Thyroid gland (tissue), 4 donors: ENCODE measurements around the gene DCUN1D4. TPM values are rescaled to one million over a fixed set of nuclear protein-coding genes. Genes with fewer than 3 reads are reported as not detected.

Experiments used
- DNase-seq, 2 donors: peaks; one replicate each; pipeline ENCODE4 v3.0.0-alpha.2; 2019
- H3K27ac ChIP-seq, 3 donors: fragments of 200-600 bp; sonication (generic); 1 replicate in 2 of 3; 2 replicates in 1 of 3; pipeline ENCODE4 v1.5.1; 2016 to 2019; ENCODE audit warnings: mild to moderate bottlenecking in 1 of 3, moderate library complexity in 1 of 3
- H3K27me3 ChIP-seq: fragments of 200-600 bp; sonication (generic); one replicate; pipeline ENCODE4 v1.5.1; 2019
- H3K36me3 ChIP-seq, 2 donors: fragments of 200-600 bp; sonication (generic); one replicate each; pipeline ENCODE4 v1.5.1; 2016 to 2019
- H3K4me1 ChIP-seq, 2 donors: fragments of 200-600 bp; sonication (generic); one replicate each; pipeline ENCODE4 v1.5.1; 2017 to 2019
- H3K4me3 ChIP-seq, 3 donors: fragments of 200-600 bp; sonication (generic); replicated peaks in 1 of 3; 1 replicate in 2 of 3; 2 replicates in 1 of 3; pipeline ENCODE4 v1.5.1; 2016; ENCODE audit warnings: mild to moderate bottlenecking in 1 of 3
- H3K9me3 ChIP-seq: fragments of 200-600 bp; sonication (generic); one replicate; pipeline ENCODE4 v1.5.1; 2017
- POLR2A ChIP-seq, 2 donors: fragments of 450-650 bp; IDR thresholded peaks; one replicate each; pipeline ENCODE4 v1.6.1; 2017; ENCODE audit warnings: antibody characterized with exemption in 2 of 2, mild to moderate bottlenecking in 2 of 2, moderate library complexity in 1 of 2
- WGBS, 2 donors: methylation state at CpG; one replicate each; pipeline ENCODE4 v1.1.5; 2017; 5-methylcytosine and 5-hydroxymethylcytosine counted together
- intact Hi-C: fragments of 100-400 bp; cut with DNase I; formaldehyde crosslinking; loops from one replicate; pipeline ENCODE4 v1.15.1; 2023
- total RNA-seq, 4 donors: library from RNA; depleted of rRNA; stranded (reverse); fragments of >200 nt; gene quantifications; one replicate each; pipeline ENCODE4 v1.2.3, GENCODE V29; 2016
- TF ChIP-seq, protein P1 (sequence below), 6 experiments: fragments of 200-600 bp in 3 of 6; fragments of 450-650 bp in 3 of 6; sonication (generic) in 3 of 6; IDR thresholded peaks; one replicate each; pipeline ENCODE4 v1.5.1; 2016 to 2019; ENCODE audit warnings: antibody characterized with exemption in 6 of 6, mild to moderate bottlenecking in 2 of 6, inconsistent platforms in 1 of 6, moderate library complexity in 1 of 6

The DCUN1D4 gene
- total RNA-seq, 4 donors from 2014 or later: 44.6 to 81.4 (median 51.7) TPM

DNA sequence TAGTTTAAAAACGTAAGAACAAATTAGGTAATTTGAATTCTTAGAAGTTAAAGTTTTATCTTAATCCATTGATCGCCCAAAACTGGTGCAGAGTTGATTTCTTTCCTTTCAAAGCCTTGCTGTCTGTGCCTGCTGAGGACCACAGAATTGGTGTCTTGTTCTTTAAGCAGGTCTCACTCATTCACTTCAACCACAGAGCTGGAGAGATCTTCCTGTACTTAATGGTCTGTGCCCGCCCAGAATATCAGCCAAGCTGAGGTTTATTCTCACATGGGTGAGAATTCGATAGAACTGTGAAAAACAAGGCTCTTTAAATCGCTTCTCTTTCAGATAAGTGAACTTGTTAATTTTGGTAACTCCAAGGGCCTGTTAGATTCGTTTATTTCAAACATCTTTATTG is 31.6 kb downstream of the DCUN1D4 start:
- Histone ChIP-seq H3K36me3 (peaks cover 20 to 31% of the 10 kb centered on the region in 2 donors), H3K4me3 (no peak overlapping the region), H3K9me3 (no peaks in the 10 kb centered on the region), H3K4me1 (no peaks in the 10 kb centered on the region), H3K27ac (no peak overlapping the region), H3K27me3 (no peaks in the 10 kb centered on the region)
- WGBS, 2 donors: 91 to 96% methylated on average over 6 of the region's 6 CpGs
- intact Hi-C loops: no loop called here
- DNase-seq: no peak
- no peak for TF ChIP-seq POLR2A (IDR thresholded peaks at IDR 0.05)
- TF ChIP-seq, protein P1, sequence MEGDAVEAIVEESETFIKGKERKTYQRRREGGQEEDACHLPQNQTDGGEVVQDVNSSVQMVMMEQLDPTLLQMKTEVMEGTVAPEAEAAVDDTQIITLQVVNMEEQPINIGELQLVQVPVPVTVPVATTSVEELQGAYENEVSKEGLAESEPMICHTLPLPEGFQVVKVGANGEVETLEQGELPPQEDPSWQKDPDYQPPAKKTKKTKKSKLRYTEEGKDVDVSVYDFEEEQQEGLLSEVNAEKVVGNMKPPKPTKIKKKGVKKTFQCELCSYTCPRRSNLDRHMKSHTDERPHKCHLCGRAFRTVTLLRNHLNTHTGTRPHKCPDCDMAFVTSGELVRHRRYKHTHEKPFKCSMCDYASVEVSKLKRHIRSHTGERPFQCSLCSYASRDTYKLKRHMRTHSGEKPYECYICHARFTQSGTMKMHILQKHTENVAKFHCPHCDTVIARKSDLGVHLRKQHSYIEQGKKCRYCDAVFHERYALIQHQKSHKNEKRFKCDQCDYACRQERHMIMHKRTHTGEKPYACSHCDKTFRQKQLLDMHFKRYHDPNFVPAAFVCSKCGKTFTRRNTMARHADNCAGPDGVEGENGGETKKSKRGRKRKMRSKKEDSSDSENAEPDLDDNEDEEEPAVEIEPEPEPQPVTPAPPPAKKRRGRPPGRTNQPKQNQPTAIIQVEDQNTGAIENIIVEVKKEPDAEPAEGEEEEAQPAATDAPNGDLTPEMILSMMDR (IDR thresholded peaks at IDR 0.05): no peak

- 91 to 95% methylated on average over 2 of the region's 2 CpGs for WGBS, 2 donors
- TF ChIP-seq, protein P1 (IDR thresholded peaks at IDR 0.05): no peak
- TF ChIP-seq POLR2A (IDR thresholded peaks at IDR 0.05): no peak
- peaks cover 32 to 35% of the 10 kb centered on the region in 2 donors for H3K36me3 ChIP-seq
- H3K9me3 ChIP-seq: no peaks in the 10 kb centered on the region
- intact Hi-C loops: no loop called here
- no peaks in the 10 kb centered on the region for H3K4me1 ChIP-seq
- no peaks in the 10 kb centered on the region for H3K27me3 ChIP-seq
- no peak overlapping the region for H3K27ac ChIP-seq
- H3K4me3 ChIP-seq: no peak overlapping the region
- DNase-seq: no peak
These were observed 35.5 kb downstream of the DCUN1D4 start for GRCh38 chr4:51878431-51878830.

GRCh38 chr4:51880016-51880915 is 37.3 kb downstream of the DCUN1D4 start:
- intact Hi-C loops: no loop called here
- H3K27ac ChIP-seq: no peak overlapping the region
- H3K4me1 ChIP-seq: no peaks in the 10 kb centered on the region
- H3K9me3 ChIP-seq: no peaks in the 10 kb centered on the region
- peaks cover 18 to 27% of the 10 kb centered on the region in 2 donors for H3K36me3 ChIP-seq
- no peak for DNase-seq
- H3K27me3 ChIP-seq: no peaks in the 10 kb centered on the region
- TF ChIP-seq POLR2A (IDR thresholded peaks at IDR 0.05): no peak
- TF ChIP-seq, protein P1 (IDR thresholded peaks at IDR 0.05): no peak
- H3K4me3 ChIP-seq: no peak overlapping the region
- 96 to 97% methylated on average over 9 of the region's 9 CpGs for WGBS, 2 donors

DNA sequence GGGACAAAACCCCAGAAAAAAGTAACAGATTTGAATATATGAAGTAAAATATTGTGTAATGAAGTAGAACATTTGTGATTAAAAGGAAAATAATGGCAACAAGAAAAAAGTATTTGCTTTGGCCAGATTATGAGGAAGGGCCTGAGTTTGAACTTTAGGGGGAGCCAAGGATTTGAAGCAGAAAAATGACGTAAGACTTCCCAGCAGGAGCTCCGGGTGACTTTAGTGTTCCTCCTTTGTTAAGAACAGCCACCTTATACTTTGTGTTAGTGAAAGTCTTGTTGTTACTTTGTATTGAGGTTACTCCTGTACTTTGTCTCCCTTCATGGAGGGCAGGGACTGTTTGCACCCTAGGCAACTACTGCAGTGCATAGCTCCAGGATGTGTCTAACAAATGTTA is 41.1 kb downstream of the DCUN1D4 start:
- TF ChIP-seq POLR2A (IDR thresholded peaks at IDR 0.05): no peak
- TF ChIP-seq, protein P1 (IDR thresholded peaks at IDR 0.05): no peak
- no peak for DNase-seq
- WGBS, 2 donors: 80 to 86% methylated on average over 2 of the region's 2 CpGs
- no peak overlapping the region for H3K4me3 ChIP-seq
- H3K27me3 ChIP-seq: no peaks in the 10 kb centered on the region
- no peaks in the 10 kb centered on the region for H3K9me3 ChIP-seq
- no peak overlapping the region for H3K27ac ChIP-seq
- H3K36me3 ChIP-seq: peaks cover 25 to 26% of the 10 kb centered on the region in 2 donors
- intact Hi-C loops: no loop called here
- no peaks in the 10 kb centered on the region for H3K4me1 ChIP-seq

DNA sequence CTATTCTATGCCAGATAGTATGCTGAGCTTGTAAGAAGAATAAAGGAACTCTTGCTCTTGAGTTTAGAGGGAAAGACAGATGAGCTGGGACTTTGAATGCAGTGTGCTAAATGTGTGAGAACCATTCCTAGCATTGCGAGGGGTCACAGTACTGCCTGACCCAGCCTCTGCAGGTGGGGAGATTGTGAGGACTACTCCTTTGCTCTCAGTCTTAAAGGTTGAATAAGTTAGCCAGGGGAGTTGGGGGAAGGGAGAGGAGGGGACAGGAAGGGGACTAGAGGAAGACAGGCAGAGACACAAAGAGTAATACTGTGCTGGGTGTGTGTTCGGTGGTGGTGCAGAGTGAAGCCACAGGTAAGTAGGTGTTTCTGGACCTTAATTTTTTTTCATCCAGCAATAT is 41.7 kb downstream of the DCUN1D4 start:
- H3K27me3 ChIP-seq: no peaks in the 10 kb centered on the region
- no peak for DNase-seq
- peaks cover 25% of the 10 kb centered on the region in 2 donors for H3K36me3 ChIP-seq
- H3K4me1 ChIP-seq: no peaks in the 10 kb centered on the region
- no peak overlapping the region for H3K27ac ChIP-seq
- H3K9me3 ChIP-seq: no peaks in the 10 kb centered on the region
- TF ChIP-seq POLR2A (IDR thresholded peaks at IDR 0.05): no peak
- TF ChIP-seq, protein P1 (IDR thresholded peaks at IDR 0.05): no peak
- intact Hi-C loops: no loop called here
- no peak overlapping the region for H3K4me3 ChIP-seq
- WGBS, 2 donors: 95 to 96% methylated on average over 2 of the region's 2 CpGs
